ENCODE results near the gene BRINP3.

- TF ChIP-seq CTCF (IDR thresholded peaks at IDR 0.05), result no peak
- no peak for TF ChIP-seq POLR2A (IDR thresholded peaks at IDR 0.05)
- TF ChIP-seq EP300 (IDR thresholded peaks at IDR 0.05; ENCODE audit: low read depth), result no peak
- TF ChIP-seq POLR2AphosphoS5 (IDR thresholded peaks at IDR 0.05), result no peak
These were observed 61.4 kb downstream of the BRINP3 start for GRCh38 chr1:190416239-190416638.

Measured in transverse colon (tissue), 4 donors.